A549 (cell line): ENCODE data around the gene SKIDA1. TPM values are rescaled to one million over a fixed set of nuclear protein-coding genes. Genes with fewer than 3 reads are reported as not detected.

ENCODE experiments used
- ATAC-seq, 2 experiments: fragments of 200-7000 bp in 1 of 2; fragments of >200 bp in 1 of 2; cut with Nextera tagmentation in 1 of 2; cut with Tn5 transposase in 1 of 2; 3 replicates each; pipeline versions ENCODE4 v1.8.0 to v1.9.1; 2018 to 2020; ENCODE audit warnings: mild to moderate bottlenecking in 1 of 2, moderate library complexity in 1 of 2
- CTCF ChIA-PET: fragments of 300-600 bp; sonication (Branson Sonifier 250); formaldehyde crosslinking; extraction: SDS; loops from one replicate; lab custom pipeline; 2021; ENCODE audit warnings: antibody characterized with exemption, inconsistent platforms; lab: Yijun Ruan, JAX
- POLR2A ChIA-PET: fragments of 350-600 bp; formaldehyde crosslinking; extraction: SDS; loops from one replicate; lab custom pipeline; 2021; ENCODE audit warnings: antibody characterized with exemption, inconsistent platforms; lab: Yijun Ruan, JAX
- DNase-seq, 2 experiments: peaks; one replicate each; pipeline versions ENCODE4 v3.0.0 to v3.0.0-alpha.2; 2011 to 2016; ENCODE audit warnings: low read depth in 1 of 2, low spot score in 1 of 2
- FAIRE-seq: peaks from 2 replicates; lab custom pipeline; 2011; peaks lifted over from hg19 to GRCh38; lab: Jason Lieb, UNC
- H3K27ac ChIP-seq, 2 experiments: fragments of >200 bp; sonication (Bioruptor Twin); formaldehyde crosslinking; 3 replicates each; pipeline ENCODE4 v1.5.1; 2016 to 2017
- H3K4me1 ChIP-seq: fragments of >200 bp; sonication (Bioruptor Twin); formaldehyde crosslinking; 3 replicates; pipeline ENCODE4 v1.6.1; 2016
- H3K4me2 ChIP-seq: fragments of >200 bp; sonication (Bioruptor Twin); formaldehyde crosslinking; 3 replicates; pipeline ENCODE4 v1.6.1; 2016
- H3K4me3 ChIP-seq: fragments of >200 bp; sonication (Bioruptor Twin); formaldehyde crosslinking; 3 replicates; pipeline ENCODE4 v1.5.1; 2016
- H3K9me3 ChIP-seq: fragments of >200 bp; sonication (Bioruptor Twin); formaldehyde crosslinking; 3 replicates; pipeline ENCODE4 v1.6.1; 2016
- BHLHE40 ChIP-seq: IDR thresholded peaks from 2 replicates; pipeline ENCODE4 v1.6.1; 2012; ENCODE audit warnings: low read depth, low read length, inconsistent platforms
- CBX2 ChIP-seq: fragments of 200-600 bp; sonication (generic); IDR thresholded peaks from 2 replicates; pipeline ENCODE4 v1.6.1; 2016; ENCODE audit warnings: low read depth, mild to moderate bottlenecking, borderline replicate concordance
- CHD4 ChIP-seq: fragments of 200-600 bp; sonication (generic); IDR thresholded peaks from 2 replicates; pipeline ENCODE4 v1.6.1; 2016; ENCODE audit warnings: antibody characterized with exemption, mild to moderate bottlenecking, borderline replicate concordance
- EHF ChIP-seq: fragments of 250-450 bp; sonication (Bioruptor Pico); IDR thresholded peaks from 2 replicates; pipeline ENCODE4 v1.5.0; 2020; ENCODE audit warnings: mild to moderate bottlenecking
- ELK1 ChIP-seq: fragments of 150-350 bp; IDR thresholded peaks from 2 replicates; pipeline ENCODE4 v1.6.1; 2014; ENCODE audit warnings: low read depth, mild to moderate bottlenecking, low read length
- GATA3 ChIP-seq: IDR thresholded peaks from 2 replicates; pipeline ENCODE4 v1.6.1; 2012; ENCODE audit warnings: borderline replicate concordance
- HMGXB4 ChIP-seq: fragments of 250-450 bp; sonication (Bioruptor Pico); IDR thresholded peaks from 2 replicates; pipeline ENCODE4 v1.5.0; 2021; ENCODE audit warnings: mild to moderate bottlenecking, moderate library complexity, borderline replicate concordance
- HOXB5 ChIP-seq: fragments of 250-450 bp; sonication (Bioruptor Pico); IDR thresholded peaks from 2 replicates; pipeline ENCODE4 v1.5.0; 2020; ENCODE audit warnings: mild to moderate bottlenecking, moderate library complexity
- JUN ChIP-seq, 2 experiments: fragments of >200 bp; sonication (Bioruptor Twin); formaldehyde crosslinking; IDR thresholded peaks; 2 replicates in 1 of 2; 3 replicates in 1 of 2; pipeline ENCODE4 v1.6.1; 2016 to 2017
- MAX ChIP-seq: IDR thresholded peaks from 2 replicates; pipeline ENCODE4 v1.6.1; 2012
- REST ChIP-seq: fragments of 200-600 bp; sonication (generic); IDR thresholded peaks from 2 replicates; pipeline ENCODE4 v1.6.1; 2016; ENCODE audit warnings: antibody characterized with exemption, mild to moderate bottlenecking, moderate library complexity
- RNF2 ChIP-seq: fragments of 200-600 bp; sonication (generic); IDR thresholded peaks from 2 replicates; pipeline ENCODE4 v1.6.1; 2016; ENCODE audit warnings: low read depth, mild to moderate bottlenecking, antibody characterized with exemption, moderate library complexity, borderline replicate concordance
- SMC3 ChIP-seq: fragments of >200 bp; sonication (Bioruptor Twin); formaldehyde crosslinking; IDR thresholded peaks from 3 replicates; pipeline ENCODE4 v1.6.1; 2018; ENCODE audit warnings: inconsistent platforms
- TFCP2L1 ChIP-seq: fragments of 250-450 bp; sonication (Bioruptor Pico); IDR thresholded peaks from 2 replicates; pipeline ENCODE4 v1.5.0; 2021; ENCODE audit warnings: mild to moderate bottlenecking
- WGBS: methylation state at CpG from one replicate; pipeline ENCODE4 v1.1.6; 2017; ENCODE audit errors: missing lambda C conversion rate; 5-methylcytosine and 5-hydroxymethylcytosine counted together
- polyA plus RNA-seq, 4 experiments: library from polyadenylated mRNA; depleted of rRNA in 3 of 4; stranded (reverse); fragments of >200 nt; fragmentation: RNase III in 1 of 4; extraction: RNeasy Plus Mini Kit Qiagen cat#74134 plus additional on column Dnase treatment in 1 of 4; gene quantifications; 2 replicates in 3 of 4; 3 replicates in 1 of 4; pipeline ENCODE4 v1.2.3, GENCODE V29; 2011 to 2017
- TF ChIP-seq, protein P1 (sequence below): fragments of 250-450 bp; sonication (Bioruptor Pico); IDR thresholded peaks from 2 replicates; pipeline ENCODE4 v1.5.0; 2020; ENCODE audit warnings: low read depth, mild to moderate bottlenecking, moderate library complexity

SKIDA1 gene
- polyA plus RNA-seq, 2 of the 4 experiments (the other 2 are of a cell fraction), result 1.0 to 4.1 TPM

GRCh38 chr10:21473541-21473940, 51.9 kb downstream of the SKIDA1 start:
- no peak for TF ChIP-seq HOXB5 (CRISPR knock-in tag)
- no peak for TF ChIP-seq BHLHE40
- TF ChIP-seq REST, result no peak
- TF ChIP-seq ELK1, result no peak
- no peak for TF ChIP-seq CHD4
- TF ChIP-seq TFCP2L1 (CRISPR knock-in tag), result no peak
- H3K4me1 ChIP-seq, result no peaks in the 10 kb centered on the region
- ATAC-seq, result no peak
- H3K27ac ChIP-seq, result no peak overlapping the region
- no peak overlapping the region for H3K4me3 ChIP-seq
- no peaks in the 10 kb centered on the region for H3K9me3 ChIP-seq
- 88% methylated on average over 10 of the region's 10 CpGs for WGBS
- POLR2A ChIA-PET, result interaction anchor here (0.7 kb wide), 1 partner anchor 19 kb away, joined by 4 read pairs; no protein-coding TSS in a partner anchor
- no peak for FAIRE-seq
- DNase-seq, result no peak
- CTCF ChIA-PET, result interaction anchor here (0.7 to 1.8 kb wide), 3 partner anchors 15 to 194 kb away, joined by 3 to 6 read pairs (median 4); no protein-coding TSS in a partner anchor
- H3K4me2 ChIP-seq, result no peak overlapping the region

GRCh38 chr10:21473135-21473534, 52.3 kb downstream of the SKIDA1 start:
- FAIRE-seq, result no peak
- Histone ChIP-seq H3K27ac (0 out of 6 replicates have a peak overlapping the region, but pooled peaks of 1 of the 2 experiments have one; percentile 17), H3K9me3 (no peaks in the 10 kb centered on the region), H3K4me3 (no peak overlapping the region), H3K4me1 (no peaks in the 10 kb centered on the region)
- POLR2A ChIA-PET, result no interaction called here
- TF ChIP-seq RNF2 (no peak), MAX (no peak), EHF (no peak), GATA3 (no peak), HMGXB4 (CRISPR knock-in tag) (no peak), JUN (IDR thresholded peaks at IDR 0.05) (no peak)
- TF ChIP-seq, protein P1, sequence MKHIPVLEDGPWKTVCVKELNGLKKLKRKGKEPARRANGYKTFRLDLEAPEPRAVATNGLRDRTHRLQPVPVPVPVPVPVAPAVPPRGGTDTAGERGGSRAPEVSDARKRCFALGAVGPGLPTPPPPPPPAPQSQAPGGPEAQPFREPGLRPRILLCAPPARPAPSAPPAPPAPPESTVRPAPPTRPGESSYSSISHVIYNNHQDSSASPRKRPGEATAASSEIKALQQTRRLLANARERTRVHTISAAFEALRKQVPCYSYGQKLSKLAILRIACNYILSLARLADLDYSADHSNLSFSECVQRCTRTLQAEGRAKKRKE, result no peak
- TF ChIP-seq, all 56 proteins: peak for 0
- ATAC-seq (no peak), DNase-seq (no peak)
- H3K4me2 ChIP-seq, result no peak overlapping the region
- 54% methylated on average over 4 of the region's 4 CpGs for WGBS
- CTCF ChIA-PET, result interaction anchor here (0.7 to 1.8 kb wide), 2 partner anchors 14 to 194 kb away, joined by 4 to 6 read pairs; no protein-coding TSS in a partner anchor

DNA sequence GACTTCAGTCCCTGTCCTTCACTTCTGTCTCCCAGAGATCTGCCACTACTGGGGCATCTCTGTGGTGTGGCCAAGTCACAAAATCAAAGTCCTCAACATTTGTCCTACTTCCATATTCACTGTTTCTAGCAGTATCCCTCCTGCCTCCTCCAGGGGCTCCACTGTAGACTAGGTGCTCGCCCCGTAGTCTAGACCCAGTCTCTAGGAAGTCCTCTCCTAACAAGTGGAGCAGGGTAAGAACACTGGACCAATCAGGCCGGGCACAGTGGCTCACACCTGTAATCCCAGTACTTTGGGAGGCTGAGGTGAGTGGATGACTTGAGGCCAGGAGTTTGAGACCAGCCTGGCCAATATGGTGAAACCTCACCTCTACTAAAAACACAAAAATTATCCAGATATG, 57.4 kb downstream of the SKIDA1 start:
- no peak for TF ChIP-seq SMC3
- TF ChIP-seq CBX2, result no peak
- no peaks in the 10 kb centered on the region for H3K9me3 ChIP-seq
- H3K4me2 ChIP-seq, result no peak overlapping the region
- FAIRE-seq (no peak), DNase-seq (no peak), ATAC-seq (no peak)
- no peaks in the 10 kb centered on the region for H3K4me1 ChIP-seq
- CTCF ChIA-PET, result no interaction called here
- WGBS, result 74% methylated on average over 3 of the region's 3 CpGs
- POLR2A ChIA-PET, result no interaction called here
- no peak overlapping the region for H3K27ac ChIP-seq
- H3K4me3 ChIP-seq, result no peak overlapping the region
